ENCODE measurements around the gene TES. TPM values are rescaled to one million over a fixed set of nuclear protein-coding genes. Genes with fewer than 3 reads are reported as not detected.
A peak's percentile ranks its signal among the peaks of the same experiment; 100 is the strongest.

Gene TES
- total and polyA plus RNA-seq, 12 donors, result 9.4 to 38.5 (median 16.9) TPM

- 92 to 95% methylated on average over 2 of the region's 2 CpGs for WGBS, 2 donors
- Histone ChIP-seq H3K36me3 (no peaks in the 10 kb centered on the region), H3K4me3 (no peak overlapping the region), H3K27ac (no peak overlapping the region), H3K4me1 (peaks cover 6 to 65% (median 44%) of the 10 kb centered on the region in 9 donors), H3K27me3 (no peaks in the 10 kb centered on the region), H3K9me3 (no peaks in the 10 kb centered on the region)
- DNase-seq, result no peak
- TF ChIP-seq CTCF (IDR thresholded peaks at IDR 0.05), result no peak
- intact Hi-C loops (cut with DNase I), result loop anchor here in 1 of 10 donors (2.0 kb wide), 1 partner anchor 16 kb away; the partner anchor contains the start of gene TES
- ATAC-seq, result no peak
These were observed 16.3 kb downstream of the TES start for GRCh38 chr7:116226664-116227063.

- Histone ChIP-seq H3K27me3 (no peaks in the 10 kb centered on the region), H3K4me3 (no peak overlapping the region), H3K36me3 (no peaks in the 10 kb centered on the region), H3K9me3 (no peaks in the 10 kb centered on the region), H3K4me1 (peaks cover 6 to 76% (median 53%) of the 10 kb centered on the region in 9 donors), H3K27ac (peak overlapping the region in 8 of 10 donors; percentile 4 to 80 (median 42))
- 61 to 69% methylated on average over 2 of the region's 2 CpGs for WGBS, 2 donors
- DNase-seq (no peak), ATAC-seq (peak in 6 of 8 donors; percentile 44 to 74 (median 62))
- TF ChIP-seq CTCF (IDR thresholded peaks at IDR 0.05), result no peak
- intact Hi-C loops (cut with DNase I), result loop anchor here in 2 of 10 donors (2.0 kb wide), 1 partner anchor 17 kb away; the partner anchor contains the start of gene TES (in 2 of the 2)
These were observed 17.4 kb downstream of the TES start for GRCh38 chr7:116227678-116228239.

GRCh38 chr7:116228241-116228640 lies 17.9 kb downstream of the TES start:
- Histone ChIP-seq H3K9me3 (no peaks in the 10 kb centered on the region), H3K27ac (peak overlapping the region in 8 of 10 donors; percentile 4 to 80 (median 42)), H3K4me1 (peaks cover 6 to 81% (median 53%) of the 10 kb centered on the region in 9 donors), H3K27me3 (no peaks in the 10 kb centered on the region), H3K36me3 (no peaks in the 10 kb centered on the region), H3K4me3 (no peak overlapping the region)
- ATAC-seq (peak in 5 of 8 donors; percentile 21 to 66 (median 45)), DNase-seq (no peak)
- 46 to 48% methylated on average over 5 of the region's 5 CpGs for WGBS, 2 donors
- no peak for TF ChIP-seq CTCF (IDR thresholded peaks at IDR 0.05)
- intact Hi-C loops (cut with DNase I), result loop anchor here in 1 of 10 donors (2.0 kb wide), 1 partner anchor 17 kb away; the partner anchor contains the start of gene TES

- Histone ChIP-seq H3K27ac (peak overlapping the region in 7 of 10 donors; percentile 3 to 83 (median 75)), H3K4me1 (peaks cover 6 to 78% (median 53%) of the 10 kb centered on the region in 9 donors), H3K4me3 (no peak overlapping the region), H3K36me3 (peaks cover 0 to 1% (median 0%) of the 10 kb centered on the region in 9 donors), H3K27me3 (no peaks in the 10 kb centered on the region), H3K9me3 (no peaks in the 10 kb centered on the region)
- TF ChIP-seq CTCF (IDR thresholded peaks at IDR 0.05), result no peak
- no peak for ATAC-seq
- no peak for DNase-seq
- intact Hi-C loops (cut with DNase I), result loop anchor here in 1 of 10 donors (2.0 kb wide), 1 partner anchor 19 kb away; the partner anchor contains the start of gene TES
These were observed 19.0 kb downstream of the TES start for GRCh38 chr7:116229366-116229765.
